ENCODE measurements around the gene JAM2. TPM values are rescaled to one million over a fixed set of nuclear protein-coding genes. Genes with fewer than 3 reads are reported as not detected.

JAM2 gene
- total RNA-seq, 1 experiment from 2014 or later: 2.6 TPM

- no peak overlapping the region for H2BK20ac ChIP-seq (ENCODE audit: low read depth, low read length, poor library complexity, severe bottlenecking)
- no peak overlapping the region for H3K4ac ChIP-seq (ENCODE audit: low read depth, low read length)
- no peak overlapping the region for H2AFZ ChIP-seq (ENCODE audit: low read length)
- no peak overlapping the region for H3K9ac ChIP-seq (ENCODE audit: extremely low read depth, insufficient read length, low read length)
- no peak overlapping the region for H3K18ac ChIP-seq (ENCODE audit: insufficient read length, low read depth, low read length)
- no peak overlapping the region for H2BK120ac ChIP-seq (ENCODE audit: low read depth, low read length, poor library complexity, severe bottlenecking)
- H3K23ac ChIP-seq (ENCODE audit: insufficient read length, low read depth, low read length): no peak overlapping the region
- no peak for DNase-seq
- H3K4me1 Mint-ChIP-seq: no peaks in the 10 kb centered on the region; a peak in 1 of 4 replicates
- H3T11ph ChIP-seq (ENCODE audit: low read length): no peak overlapping the region
- H3K23me2 ChIP-seq (ENCODE audit: insufficient read length, low read depth, low read length, poor library complexity, severe bottlenecking): no peaks in the 10 kb centered on the region
- H4K5ac ChIP-seq (ENCODE audit: insufficient read length, low read depth, low read length): no peak overlapping the region
- no peak overlapping the region for H4K8ac ChIP-seq (replicated peaks; ENCODE audit: insufficient read length, low read depth, low read length)
- no peak for TF ChIP-seq CTCF (conservative IDR thresholded peaks at IDR 0.05)
- no peak overlapping the region for H2BK5ac ChIP-seq (ENCODE audit: insufficient read length, low read length)
- no peak overlapping the region for H3K27ac Mint-ChIP-seq
- no peaks in the 10 kb centered on the region for H3K9me3 ChIP-seq (ENCODE audit: control insufficient read depth, low read depth, low read length)
- no peaks in the 10 kb centered on the region for H3K36me3 Mint-ChIP-seq (ENCODE audit: insufficient read depth in 1 of 3, low read depth in 3 of 3)
- H3K27ac ChIP-seq (ENCODE audit: insufficient read length, low read depth, low read length): no peak overlapping the region
- no peaks in the 10 kb centered on the region for H3K79me2 ChIP-seq (ENCODE audit: insufficient read depth, low read length)
- no peaks in the 10 kb centered on the region for H3K79me1 ChIP-seq (ENCODE audit: insufficient read depth, low read depth, low read length, poor library complexity, severe bottlenecking)
- no peaks in the 10 kb centered on the region for H3K27me3 ChIP-seq (ENCODE audit: insufficient read depth, low read length)
- H3K9me3 Mint-ChIP-seq: no peaks in the 10 kb centered on the region
- no peak overlapping the region for H2BK12ac ChIP-seq (ENCODE audit: insufficient read length, low read depth, low read length)
- H3K14ac ChIP-seq (ENCODE audit: insufficient read depth, low read length): no peak overlapping the region
- no peaks in the 10 kb centered on the region for H3K4me1 ChIP-seq (ENCODE audit: insufficient read depth, low read length)
- no peaks in the 10 kb centered on the region for H3K27me3 Mint-ChIP-seq (ENCODE audit: low read depth)
- H3K4me2 ChIP-seq (ENCODE audit: insufficient read depth, insufficient read length, low read length): no peak overlapping the region
- H2BK15ac ChIP-seq (ENCODE audit: low read depth, low read length): no peak overlapping the region
- WGBS (ENCODE audit: extremely low coverage, insufficient read length, low lambda C conversion rate): no CpG with 5 or more reads among the region's 9 CpGs
- H2AK5ac ChIP-seq (ENCODE audit: insufficient read length, low read length): no peak overlapping the region
- no peak overlapping the region for H4K91ac ChIP-seq (ENCODE audit: insufficient read length, low read depth, low read length)
- no peak overlapping the region for H3K56ac ChIP-seq (ENCODE audit: insufficient read length, low read depth, low read length)
- H4K20me1 ChIP-seq (ENCODE audit: control insufficient read depth, insufficient read depth, insufficient read length): no peaks in the 10 kb centered on the region
- no peak overlapping the region for H3K4me3 Mint-ChIP-seq
Observed at GRCh38 chr21:25688275-25689155, 49.5 kb downstream of the JAM2 start.
